K562 (cell line): ENCODE data around the gene ERC2.

Experiments
- CBX3 ChIP-seq, 2 experiments: IDR thresholded peaks; 1 replicate in 1 of 2; 2 replicates in 1 of 2; pipeline ENCODE4 v1.6.1; 2012; ENCODE audit warnings: inconsistent platforms in 2 of 2, low read length in 2 of 2, borderline replicate concordance in 1 of 2, control low read depth in 1 of 2
- SREBF1 ChIP-seq: fragments of 150-350 bp; IDR thresholded peaks from 2 replicates; pipeline ENCODE4 v1.6.1; 2014; ENCODE audit warnings: antibody characterized with exemption, low read depth, low read length, borderline replicate concordance

DNA sequence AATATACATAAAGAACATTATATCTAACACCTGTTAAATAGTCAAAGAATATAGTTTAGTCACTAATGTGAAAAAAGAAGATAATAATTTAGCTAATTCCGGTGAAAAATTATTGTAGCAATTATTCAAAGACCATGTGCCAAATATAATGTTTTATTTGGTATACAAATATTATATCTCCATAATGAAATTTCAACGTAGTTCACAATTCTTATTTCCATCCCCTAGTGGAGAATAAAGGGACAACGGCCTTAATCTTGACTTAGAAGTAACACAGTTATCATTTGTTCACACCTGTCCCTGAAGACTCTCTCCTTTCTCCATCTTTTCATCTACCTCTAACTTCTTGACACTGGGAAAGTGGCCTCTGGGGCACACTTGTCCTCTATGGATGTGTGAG, 213.4 kb downstream of the ERC2 start:
- no peak for TF ChIP-seq CBX3 (IDR thresholded peaks at IDR 0.05; ENCODE audit: borderline replicate concordance in 1 of 2, low read length in 2 of 2)
- TF ChIP-seq SREBF1, result no peak
